Karpas-422 (cell line): ENCODE data around the gene AKAP8. TPM values are rescaled to one million over a fixed set of nuclear protein-coding genes. Genes with fewer than 3 reads are reported as not detected.

Experiments
- DNase-seq: peaks from one replicate; pipeline ENCODE4 v3.0.0-alpha.2; 2015
- H2AFZ ChIP-seq: fragments of 200-600 bp; sonication (generic); 2 replicates; pipeline ENCODE4 v1.6.1; 2014; ENCODE audit warnings: antibody characterized with exemption, low read length, mixed read lengths
- H3K27ac ChIP-seq: fragments of 200-600 bp; sonication (generic); 2 replicates; pipeline ENCODE4 v1.5.1; 2014; ENCODE audit warnings: mild to moderate bottlenecking, low read length, moderate library complexity
- H3K27me3 ChIP-seq: fragments of 200-600 bp; sonication (generic); 2 replicates; pipeline ENCODE4 v1.6.1; 2014; ENCODE audit warnings: low read length, mixed read lengths
- H3K36me3 ChIP-seq: fragments of 200-600 bp; sonication (generic); 2 replicates; pipeline ENCODE4 v1.6.1; 2014; ENCODE audit warnings: low read length, mixed read lengths; ENCODE audit not compliant: insufficient read depth
- H3K4me1 ChIP-seq: fragments of 200-600 bp; sonication (generic); 2 replicates; pipeline ENCODE4 v1.6.1; 2014; ENCODE audit warnings: mild to moderate bottlenecking, low read length, mixed read lengths
- H3K4me2 ChIP-seq: fragments of 200-600 bp; sonication (generic); 2 replicates; pipeline ENCODE4 v1.6.1; 2014; ENCODE audit warnings: low read length, low read depth, mild to moderate bottlenecking; ENCODE audit not compliant: poor library complexity, severe bottlenecking
- H3K4me3 ChIP-seq: fragments of 200-600 bp; sonication (generic); 2 replicates; pipeline ENCODE4 v1.5.1; 2014; ENCODE audit warnings: mild to moderate bottlenecking, antibody characterized with exemption, low read length, mixed read lengths
- H3K79me2 ChIP-seq: fragments of 200-600 bp; sonication (generic); 2 replicates; pipeline ENCODE4 v1.6.1; 2014; ENCODE audit warnings: mild to moderate bottlenecking, low read length, mixed read lengths
- H3K9ac ChIP-seq: fragments of 200-600 bp; sonication (generic); 2 replicates; pipeline ENCODE4 v1.6.0; 2014; ENCODE audit warnings: low read length
- H3K9me2 ChIP-seq: fragments of 200-600 bp; sonication (generic), shearing (Covaris generic); replicated peaks from 2 replicates; pipeline ENCODE4 v1.6.0; 2014; ENCODE audit warnings: mild to moderate bottlenecking, low read length, moderate library complexity; ENCODE audit not compliant: insufficient read depth
- H3K9me3 ChIP-seq: fragments of 300-700, 200-600 bp; sonication (generic); 2 replicates; pipeline ENCODE4 v1.6.1; 2014; ENCODE audit warnings: low read length, mixed read lengths
- H4K20me1 ChIP-seq: fragments of 200-600 bp; sonication (generic); 2 replicates; pipeline ENCODE4 v1.6.1; 2014; ENCODE audit warnings: mild to moderate bottlenecking, antibody characterized with exemption, low read length, low read depth; ENCODE audit not compliant: insufficient read depth
- total RNA-seq: library from RNA; depleted of rRNA; stranded (reverse); fragments of >200 nt; shearing (Covaris generic); gene quantifications from 2 replicates; pipeline ENCODE4 v1.2.3, GENCODE V29; 2014; ENCODE audit warnings: low replicate concordance

The AKAP8 gene
- total RNA-seq, 1 experiment from 2014 or later, result 11.7 TPM

DNA sequence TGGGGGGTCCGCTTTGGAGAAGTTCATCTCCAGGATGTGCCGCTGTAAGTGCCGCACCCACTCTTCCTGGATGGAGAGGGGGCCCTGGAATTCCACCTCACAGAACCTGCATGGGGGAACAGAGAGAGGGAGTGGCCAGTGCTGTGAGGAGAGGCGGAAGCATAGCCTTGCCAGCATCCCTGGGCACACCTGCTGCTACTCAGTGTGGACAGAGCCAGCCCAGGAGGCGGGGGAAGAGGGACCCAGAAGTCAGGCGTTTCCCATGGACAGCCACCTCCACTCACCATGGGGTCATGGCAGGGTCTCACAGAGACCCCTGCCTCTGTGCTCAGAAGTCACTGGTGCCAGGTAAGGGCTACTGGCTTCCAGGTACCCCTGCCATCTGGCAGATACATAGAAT lies 43.5 kb upstream of the AKAP8 start:
- H4K20me1 ChIP-seq, result 0 out of 2 replicates have a peak, but pooled peaks cover under 1% of the 10 kb centered on the region
- H3K27ac ChIP-seq, result no peak overlapping the region
- H3K4me1 ChIP-seq, result peaks cover 8% of the 10 kb centered on the region
- peaks cover 9% of the 10 kb centered on the region for H3K79me2 ChIP-seq
- H3K4me3 ChIP-seq, result no peak overlapping the region
- no peaks in the 10 kb centered on the region for H3K27me3 ChIP-seq
- no peak for DNase-seq
- H3K9ac ChIP-seq, result no peak overlapping the region
- H3K9me2 ChIP-seq, result no peaks in the 10 kb centered on the region
- no peak overlapping the region for H2AFZ ChIP-seq
- no peak overlapping the region for H3K4me2 ChIP-seq
- peaks cover 32% of the 10 kb centered on the region for H3K36me3 ChIP-seq
- no peaks in the 10 kb centered on the region for H3K9me3 ChIP-seq

- Histone ChIP-seq H3K79me2 (peaks cover 15% of the 10 kb centered on the region), H4K20me1 (peaks cover 7% of the 10 kb centered on the region; the same call in 1 of the 2 replicates), H3K4me1 (peaks cover 11% of the 10 kb centered on the region), H3K36me3 (peaks cover 29% of the 10 kb centered on the region), H2AFZ (no peak overlapping the region), H3K4me2 (no peak overlapping the region), H3K9me2 (no peaks in the 10 kb centered on the region), H3K27me3 (no peaks in the 10 kb centered on the region), H3K9me3 (no peaks in the 10 kb centered on the region), H3K27ac (no peak overlapping the region), H3K4me3 (no peak overlapping the region), H3K9ac (no peak overlapping the region)
- DNase-seq, result no peak
These were observed 42.9 kb upstream of the AKAP8 start for GRCh38 chr19:15422296-15423075.

GRCh38 chr19:15421721-15422260 lies 42.2 kb upstream of the AKAP8 start:
- peaks cover 32% of the 10 kb centered on the region for H3K36me3 ChIP-seq
- peaks cover 18% of the 10 kb centered on the region for H3K4me1 ChIP-seq
- no peak for DNase-seq
- H3K79me2 ChIP-seq, result peaks cover 22% of the 10 kb centered on the region
- H3K27me3 ChIP-seq, result no peaks in the 10 kb centered on the region
- H3K4me2 ChIP-seq, result no peak overlapping the region
- no peak overlapping the region for H3K9ac ChIP-seq
- no peaks in the 10 kb centered on the region for H3K9me2 ChIP-seq
- H2AFZ ChIP-seq, result no peak overlapping the region
- H3K27ac ChIP-seq, result no peak overlapping the region
- H3K4me3 ChIP-seq, result no peak overlapping the region
- peaks cover 14% of the 10 kb centered on the region; the same call in 1 of the 2 replicates for H4K20me1 ChIP-seq
- H3K9me3 ChIP-seq, result no peaks in the 10 kb centered on the region

GRCh38 chr19:15421136-15421695 lies 41.6 kb upstream of the AKAP8 start:
- no peak for DNase-seq

DNA sequence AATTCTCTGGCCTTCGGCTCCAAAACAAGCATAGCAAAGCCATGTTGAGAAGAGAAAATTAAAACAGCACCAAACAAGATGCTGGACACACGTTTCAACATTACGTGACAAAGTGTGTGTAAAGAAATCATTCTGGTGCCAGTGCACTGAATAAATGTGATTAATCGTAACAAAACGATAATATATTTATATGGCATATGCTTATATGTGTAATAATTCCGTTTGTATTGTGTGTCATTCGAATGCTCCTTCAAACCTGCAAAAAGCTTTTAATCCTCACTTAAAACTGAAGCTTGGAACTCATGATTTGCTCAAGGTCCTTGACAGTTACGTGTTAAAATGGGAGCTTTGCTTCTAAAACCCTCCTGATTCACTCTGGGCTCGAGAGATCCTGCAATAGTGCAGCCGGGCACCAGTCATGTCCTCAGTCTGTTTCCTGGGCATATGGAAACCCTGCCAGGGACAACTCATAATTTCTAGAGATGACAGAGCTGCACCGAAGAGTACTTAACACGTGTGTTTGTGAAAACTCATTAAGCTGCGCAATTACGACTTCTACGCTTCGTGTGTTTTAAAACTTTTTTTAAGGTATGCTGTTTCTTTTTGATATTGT lies 39.9 kb upstream of the AKAP8 start:
- DNase-seq, result peak; percentile 51
- Histone ChIP-seq H3K79me2 (peaks cover 40% of the 10 kb centered on the region), H3K4me1 (peaks cover 20% of the 10 kb centered on the region), H3K9me3 (no peaks in the 10 kb centered on the region), H3K4me2 (peak overlapping the region; percentile 67), H3K36me3 (peaks cover 30% of the 10 kb centered on the region), H3K27me3 (no peaks in the 10 kb centered on the region), H3K27ac (0 out of 2 replicates have a peak overlapping the region, but pooled peaks have one; percentile 9), H4K20me1 (peaks cover 29% of the 10 kb centered on the region; the same call in 1 of the 2 replicates), H3K4me3 (peak overlapping the region; percentile 52; the same call in 1 of the 2 replicates), H2AFZ (0 out of 2 replicates have a peak overlapping the region, but pooled peaks have one; percentile 57), H3K9ac (peak overlapping the region; percentile 58), H3K9me2 (no peaks in the 10 kb centered on the region)

More at GRCh38 chr19:15421136-15421695, 41.6 kb upstream of the AKAP8 start:
- Histone ChIP-seq H3K9ac (no peak overlapping the region), H3K9me3 (no peaks in the 10 kb centered on the region), H3K36me3 (peaks cover 35% of the 10 kb centered on the region), H3K4me3 (no peak overlapping the region), H4K20me1 (peaks cover 19% of the 10 kb centered on the region; the same call in 1 of the 2 replicates), H3K4me2 (no peak overlapping the region), H3K27ac (no peak overlapping the region), H3K79me2 (peaks cover 27% of the 10 kb centered on the region), H3K27me3 (no peaks in the 10 kb centered on the region), H3K4me1 (peaks cover 20% of the 10 kb centered on the region), H2AFZ (no peak overlapping the region), H3K9me2 (no peaks in the 10 kb centered on the region)

DNA sequence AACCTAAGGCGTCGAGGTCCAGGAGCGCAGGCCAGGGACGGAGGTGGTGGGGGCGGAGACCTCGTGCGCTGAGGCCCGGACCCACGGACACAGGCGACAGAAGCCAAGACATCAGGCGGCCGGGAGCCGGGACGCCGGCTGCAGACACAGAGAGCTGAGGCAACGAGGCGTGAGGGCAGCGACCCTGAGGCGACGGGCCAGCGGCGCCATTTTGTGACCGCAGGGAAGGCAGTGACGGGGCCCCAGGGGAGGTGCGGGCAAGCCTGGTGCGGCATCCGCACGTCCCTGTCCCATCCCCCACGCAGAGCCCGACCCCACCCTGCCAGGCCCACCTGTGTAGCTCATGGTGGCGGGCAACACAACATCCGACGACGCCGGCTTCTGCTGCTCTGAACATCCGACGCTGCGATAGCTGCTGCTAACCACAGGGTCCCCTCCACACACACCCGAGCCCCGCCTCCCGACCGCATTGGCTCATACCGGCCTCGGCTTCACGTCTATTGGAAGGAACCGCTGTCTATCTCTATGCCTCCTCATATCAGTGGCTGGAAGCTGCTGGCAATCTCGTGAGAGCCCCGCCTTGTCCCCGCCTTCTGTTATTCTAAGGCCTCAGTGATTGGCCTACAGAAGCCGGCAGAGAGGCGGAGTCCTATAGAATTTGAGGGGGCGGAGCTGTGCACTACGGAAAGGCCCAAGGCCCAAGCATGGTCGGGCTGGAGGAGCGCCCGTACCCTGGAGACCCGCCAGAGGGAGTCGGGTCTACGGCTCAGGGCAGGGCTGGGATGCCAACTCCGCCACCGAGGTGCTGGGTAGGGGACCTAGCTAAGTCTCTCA lies 39.2 kb upstream of the AKAP8 start, which contains the start of gene AKAP8L:
AKAP8L (minus strand) TSS at position 410 of the 834 bp plus-strand sequence; CDS start at position 345, 65 bp downstream.
- 0 out of 2 replicates have a peak within 1 kb of the TSS, but pooled peaks have one; percentile 57 for H2AFZ ChIP-seq
- H4K20me1 ChIP-seq, result peaks cover 29% of the 10 kb centered on the region; the same call in 1 of the 2 replicates
- peak; percentile 99 for DNase-seq
- H3K79me2 ChIP-seq, result peaks cover 47% of the 10 kb centered on the region
- peak within 1 kb of the TSS; percentile 92 for H3K4me2 ChIP-seq
- peaks cover 20% of the 10 kb centered on the region for H3K4me1 ChIP-seq
- H3K9me2 ChIP-seq, result no peaks in the 10 kb centered on the region
- no peaks in the 10 kb centered on the region for H3K27me3 ChIP-seq
- no peaks in the 10 kb centered on the region for H3K9me3 ChIP-seq
- peak within 1 kb of the TSS; percentile 94 for H3K9ac ChIP-seq
- peak within 1 kb of the TSS; percentile 67 for H3K27ac ChIP-seq
- peak within 1 kb of the TSS; percentile 94 for H3K4me3 ChIP-seq
- H3K36me3 ChIP-seq, result peaks cover 23% of the 10 kb centered on the region

- Histone ChIP-seq H3K27ac (peak overlapping the region; percentile 67), H3K4me3 (peak overlapping the region; percentile 94), H3K9me2 (no peaks in the 10 kb centered on the region), H3K9ac (peak overlapping the region; percentile 94), H3K4me1 (peaks cover 20% of the 10 kb centered on the region), H3K79me2 (peaks cover 53% of the 10 kb centered on the region), H4K20me1 (peaks cover 34% of the 10 kb centered on the region; the same call in 1 of the 2 replicates), H3K4me2 (peak overlapping the region; percentile 92), H3K9me3 (no peaks in the 10 kb centered on the region), H3K36me3 (peaks cover 17% of the 10 kb centered on the region), H3K27me3 (no peaks in the 10 kb centered on the region), H2AFZ (no peak overlapping the region)
- no peak for DNase-seq
These were observed 38.6 kb upstream of the AKAP8 start for GRCh38 chr19:15418231-15418578.
